22Rv1 (cell line): ENCODE measurements around the gene APBA2.
"Not testable (repeated sequence)": the region's sequence is repeated elsewhere in the genome, so short reads cannot be mapped to it uniquely, and the experiment has no call there.

ENCODE experiments used
- ZFX ChIP-seq: fragments of 450-650 bp; IDR thresholded peaks from 2 replicates; pipeline ENCODE4 v1.6.1; 2017; ENCODE audit warnings: antibody characterized with exemption, borderline replicate concordance
- TF ChIP-seq, protein P1 (sequence below): fragments of 450-650 bp; IDR thresholded peaks from 2 replicates; pipeline ENCODE4 v1.5.1; 2017; ENCODE audit warnings: mild to moderate bottlenecking

DNA sequence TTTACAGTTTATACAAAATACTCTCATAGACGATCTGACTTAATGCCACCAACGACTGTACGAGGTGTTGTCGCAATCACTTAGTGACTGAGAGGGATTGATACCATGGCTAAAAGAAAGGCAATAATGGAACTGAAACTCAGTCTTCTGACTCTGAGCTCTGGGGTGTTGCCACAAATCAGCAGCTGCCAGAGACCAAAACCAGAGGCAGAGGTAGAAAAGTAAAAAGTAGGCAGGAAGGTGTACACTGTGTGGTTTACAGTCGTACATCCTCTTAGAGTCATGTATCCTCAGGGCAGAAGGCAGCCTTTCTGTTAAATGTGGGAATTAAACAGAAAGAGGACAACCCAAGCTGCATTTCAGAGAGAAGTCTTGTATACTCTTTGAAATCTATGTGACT is 38.5 kb upstream of the APBA2 start:
- TF ChIP-seq, protein P1, sequence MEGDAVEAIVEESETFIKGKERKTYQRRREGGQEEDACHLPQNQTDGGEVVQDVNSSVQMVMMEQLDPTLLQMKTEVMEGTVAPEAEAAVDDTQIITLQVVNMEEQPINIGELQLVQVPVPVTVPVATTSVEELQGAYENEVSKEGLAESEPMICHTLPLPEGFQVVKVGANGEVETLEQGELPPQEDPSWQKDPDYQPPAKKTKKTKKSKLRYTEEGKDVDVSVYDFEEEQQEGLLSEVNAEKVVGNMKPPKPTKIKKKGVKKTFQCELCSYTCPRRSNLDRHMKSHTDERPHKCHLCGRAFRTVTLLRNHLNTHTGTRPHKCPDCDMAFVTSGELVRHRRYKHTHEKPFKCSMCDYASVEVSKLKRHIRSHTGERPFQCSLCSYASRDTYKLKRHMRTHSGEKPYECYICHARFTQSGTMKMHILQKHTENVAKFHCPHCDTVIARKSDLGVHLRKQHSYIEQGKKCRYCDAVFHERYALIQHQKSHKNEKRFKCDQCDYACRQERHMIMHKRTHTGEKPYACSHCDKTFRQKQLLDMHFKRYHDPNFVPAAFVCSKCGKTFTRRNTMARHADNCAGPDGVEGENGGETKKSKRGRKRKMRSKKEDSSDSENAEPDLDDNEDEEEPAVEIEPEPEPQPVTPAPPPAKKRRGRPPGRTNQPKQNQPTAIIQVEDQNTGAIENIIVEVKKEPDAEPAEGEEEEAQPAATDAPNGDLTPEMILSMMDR, result not testable (repeated sequence)
- TF ChIP-seq ZFX, result not testable (repeated sequence)
